HL-60 (cell line): Measurements from ENCODE around the gene PDE8A.

ENCODE experiments used
- REST ChIP-seq: IDR thresholded peaks from 2 replicates; pipeline ENCODE4 v1.6.1; 2012; ENCODE audit warnings: low read depth; ENCODE audit not compliant: insufficient replicate concordance
- SPI1 ChIP-seq: IDR thresholded peaks from 2 replicates; pipeline ENCODE4 v1.6.1; 2012; ENCODE audit warnings: low read depth, mild to moderate bottlenecking, borderline replicate concordance
- TF ChIP-seq, protein P1 (sequence below): IDR thresholded peaks from one replicate; pipeline ENCODE4 v1.5.1; 2011; ENCODE audit warnings: low read length, control low read depth, inconsistent platforms; ENCODE audit not compliant: insufficient read depth

- TF ChIP-seq, protein P1, sequence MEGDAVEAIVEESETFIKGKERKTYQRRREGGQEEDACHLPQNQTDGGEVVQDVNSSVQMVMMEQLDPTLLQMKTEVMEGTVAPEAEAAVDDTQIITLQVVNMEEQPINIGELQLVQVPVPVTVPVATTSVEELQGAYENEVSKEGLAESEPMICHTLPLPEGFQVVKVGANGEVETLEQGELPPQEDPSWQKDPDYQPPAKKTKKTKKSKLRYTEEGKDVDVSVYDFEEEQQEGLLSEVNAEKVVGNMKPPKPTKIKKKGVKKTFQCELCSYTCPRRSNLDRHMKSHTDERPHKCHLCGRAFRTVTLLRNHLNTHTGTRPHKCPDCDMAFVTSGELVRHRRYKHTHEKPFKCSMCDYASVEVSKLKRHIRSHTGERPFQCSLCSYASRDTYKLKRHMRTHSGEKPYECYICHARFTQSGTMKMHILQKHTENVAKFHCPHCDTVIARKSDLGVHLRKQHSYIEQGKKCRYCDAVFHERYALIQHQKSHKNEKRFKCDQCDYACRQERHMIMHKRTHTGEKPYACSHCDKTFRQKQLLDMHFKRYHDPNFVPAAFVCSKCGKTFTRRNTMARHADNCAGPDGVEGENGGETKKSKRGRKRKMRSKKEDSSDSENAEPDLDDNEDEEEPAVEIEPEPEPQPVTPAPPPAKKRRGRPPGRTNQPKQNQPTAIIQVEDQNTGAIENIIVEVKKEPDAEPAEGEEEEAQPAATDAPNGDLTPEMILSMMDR: no peak
- no peak for TF ChIP-seq REST
- TF ChIP-seq SPI1: no peak
These were observed 47.6 kb downstream of the PDE8A start for GRCh38 chr15:85029221-85029620.
